ENCODE measurements around the gene FYN. TPM values are rescaled to one million over a fixed set of nuclear protein-coding genes. Genes with fewer than 3 reads are reported as not detected.

The FYN gene
- total and polyA plus RNA-seq, 2 of the 13 experiments (the other 11 are each of a cell fraction or from before 2014, with no cell fraction given): 15.5 to 24.6 TPM

- TF ChIP-seq PHF20 (CRISPR knock-in tag; IDR thresholded peaks at IDR 0.05) (no peak), MIXL1 (CRISPR knock-in tag; IDR thresholded peaks at IDR 0.05) (peak; percentile 27; the same call in 1 of the 2 replicates), ATM (IDR thresholded peaks at IDR 0.05; ENCODE audit: borderline replicate concordance) (no peak), NCOA1 (CRISPR knock-in tag; IDR thresholded peaks at IDR 0.05) (0 out of 2 replicates have a peak, but pooled peaks have one; percentile 56), ZBTB43 (CRISPR knock-in tag; conservative IDR thresholded peaks at IDR 0.05) (0 out of 2 replicates have a peak, but pooled peaks have one; percentile 19), CHD2 (IDR thresholded peaks at IDR 0.05; ENCODE audit: low read depth, low read length) (peak; percentile 83), ZNF713 (CRISPR knock-in tag; IDR thresholded peaks at IDR 0.05) (peak; percentile 53; the same call in 1 of the 2 replicates), KLF13 (CRISPR knock-in tag; IDR thresholded peaks at IDR 0.05) (no peak), TFE3 (CRISPR knock-in tag; IDR thresholded peaks at IDR 0.05) (no peak), HMGXB4 (CRISPR knock-in tag; IDR thresholded peaks at IDR 0.05; ENCODE audit: borderline replicate concordance in 1 of 2, low read depth in 1 of 2) (peak in 1 of 2 experiments; percentile 40; a peak in 1 of 4 replicates), SALL2 (CRISPR knock-in tag; IDR thresholded peaks at IDR 0.05) (peak; percentile 52; the same call in 1 of the 2 replicates), GFI1 (CRISPR knock-in tag; IDR thresholded peaks at IDR 0.05; ENCODE audit: borderline replicate concordance) (peak; percentile 48; the same call in 1 of the 2 replicates), MATR3 (CRISPR knock-in tag; IDR thresholded peaks at IDR 0.05) (no peak), SKI (IDR thresholded peaks at IDR 0.05; ENCODE audit: partially characterized antibody) (peak; percentile 80), GATAD2A (CRISPR knock-in tag; IDR thresholded peaks at IDR 0.05) (peak; percentile 59)
- TF ChIP-seq, protein P1, sequence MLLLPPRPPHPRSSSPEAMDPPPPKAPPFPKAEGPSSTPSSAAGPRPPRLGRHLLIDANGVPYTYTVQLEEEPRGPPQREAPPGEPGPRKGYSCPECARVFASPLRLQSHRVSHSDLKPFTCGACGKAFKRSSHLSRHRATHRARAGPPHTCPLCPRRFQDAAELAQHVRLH (CRISPR knock-in tag; IDR thresholded peaks at IDR 0.05; ENCODE audit: borderline replicate concordance, low read depth): peak; percentile 71; the same call in 1 of the 2 replicates
- TF ChIP-seq, protein P2, sequence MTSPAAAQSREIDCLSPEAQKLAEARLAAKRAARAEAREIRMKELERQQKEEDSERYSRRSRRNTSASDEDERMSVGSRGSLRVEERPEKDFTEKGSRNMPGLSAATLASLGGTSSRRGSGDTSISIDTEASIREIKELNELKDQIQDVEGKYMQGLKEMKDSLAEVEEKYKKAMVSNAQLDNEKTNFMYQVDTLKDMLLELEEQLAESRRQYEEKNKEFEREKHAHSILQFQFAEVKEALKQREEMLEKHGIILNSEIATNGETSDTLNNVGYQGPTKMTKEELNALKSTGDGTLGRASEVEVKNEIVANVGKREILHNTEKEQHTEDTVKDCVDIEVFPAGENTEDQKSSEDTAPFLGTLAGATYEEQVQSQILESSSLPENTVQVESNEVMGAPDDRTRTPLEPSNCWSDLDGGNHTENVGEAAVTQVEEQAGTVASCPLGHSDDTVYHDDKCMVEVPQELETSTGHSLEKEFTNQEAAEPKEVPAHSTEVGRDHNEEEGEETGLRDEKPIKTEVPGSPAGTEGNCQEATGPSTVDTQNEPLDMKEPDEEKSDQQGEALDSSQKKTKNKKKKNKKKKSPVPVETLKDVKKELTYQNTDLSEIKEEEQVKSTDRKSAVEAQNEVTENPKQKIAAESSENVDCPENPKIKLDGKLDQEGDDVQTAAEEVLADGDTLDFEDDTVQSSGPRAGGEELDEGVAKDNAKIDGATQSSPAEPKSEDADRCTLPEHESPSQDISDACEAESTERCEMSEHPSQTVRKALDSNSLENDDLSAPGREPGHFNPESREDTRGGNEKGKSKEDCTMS (CRISPR knock-in tag; conservative IDR thresholded peaks at IDR 0.05): no peak
- TF ChIP-seq, protein P3, sequence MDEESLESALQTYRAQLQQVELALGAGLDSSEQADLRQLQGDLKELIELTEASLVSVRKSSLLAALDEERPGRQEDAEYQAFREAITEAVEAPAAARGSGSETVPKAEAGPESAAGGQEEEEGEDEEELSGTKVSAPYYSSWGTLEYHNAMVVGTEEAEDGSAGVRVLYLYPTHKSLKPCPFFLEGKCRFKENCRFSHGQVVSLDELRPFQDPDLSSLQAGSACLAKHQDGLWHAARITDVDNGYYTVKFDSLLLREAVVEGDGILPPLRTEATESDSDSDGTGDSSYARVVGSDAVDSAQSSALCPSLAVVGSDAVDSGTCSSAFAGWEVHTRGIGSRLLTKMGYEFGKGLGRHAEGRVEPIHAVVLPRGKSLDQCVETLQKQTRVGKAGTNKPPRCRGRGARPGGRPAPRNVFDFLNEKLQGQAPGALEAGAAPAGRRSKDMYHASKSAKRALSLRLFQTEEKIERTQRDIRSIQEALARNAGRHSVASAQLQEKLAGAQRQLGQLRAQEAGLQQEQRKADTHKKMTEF (CRISPR knock-in tag; IDR thresholded peaks at IDR 0.05): peak; percentile 38; the same call in 1 of the 2 replicates
- TF ChIP-seq, protein P4, sequence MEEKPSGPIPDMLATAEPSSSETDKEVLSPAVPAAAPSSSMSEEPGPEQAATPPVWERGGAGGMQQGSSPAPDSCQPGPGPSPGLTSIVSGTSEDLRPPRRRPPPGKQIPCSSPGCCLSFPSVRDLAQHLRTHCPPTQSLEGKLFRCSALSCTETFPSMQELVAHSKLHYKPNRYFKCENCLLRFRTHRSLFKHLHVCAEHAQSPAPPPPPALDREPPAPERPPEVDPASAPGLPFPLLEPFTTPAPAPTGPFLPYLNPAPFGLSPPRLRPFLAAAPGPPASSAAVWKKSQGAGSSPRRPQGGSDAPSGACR (CRISPR knock-in tag; IDR thresholded peaks at IDR 0.05): 0 out of 2 replicates have a peak, but pooled peaks have one; percentile 39
Observed at GRCh38 chr6:111642463-111643158, 230.6 kb downstream of the FYN start (continued).

Measured in HepG2 (cell line).